Epithelial cell of proximal tubule (primary cell): ENCODE data around the gene OR10A4. TPM values are rescaled to one million over a fixed set of nuclear protein-coding genes. Genes with fewer than 3 reads are reported as not detected.
"Not testable (repeated sequence)": the region's sequence is repeated elsewhere in the genome, so short reads cannot be mapped to it uniquely, and the experiment has no call there.

Source experiments
- DNase-seq: peaks from one replicate; pipeline ENCODE4 v3.0.0-alpha.2; 2011; ENCODE audit warnings: low read depth
- H3K4me3 ChIP-seq: 2 replicates; pipeline ENCODE4 v1.5.1; 2011; ENCODE audit warnings: low read depth, mild to moderate bottlenecking, low read length
- CTCF ChIP-seq: conservative IDR thresholded peaks from 2 replicates; pipeline ENCODE4 v1.5.1; 2012; ENCODE audit warnings: low read depth, mild to moderate bottlenecking, low read length
- total RNA-seq: library from RNA; depleted of rRNA; stranded (reverse); fragments of >200 nt; gene quantifications from 2 replicates; pipeline ENCODE4 v1.2.3, GENCODE V29; 2015

OR10A4 gene
- total RNA-seq, 1 donor from 2014 or later, result not detected

GRCh38 chr11:6892400-6892799 is 16.0 kb downstream of the OR10A4 start, which contains the start of gene OR2D2:
Gene OR2D2, minus strand, starts transcription at chr11:6892500. Its CDS starts 0 bp downstream, at chr11:6892500.
- no peak within 1 kb of the TSS for H3K4me3 ChIP-seq
- TF ChIP-seq CTCF, result no peak
- DNase-seq, result no peak

- no peak for TF ChIP-seq CTCF
- H3K4me3 ChIP-seq, result no peak overlapping the region
- DNase-seq, result no peak
These were observed 17.7 kb downstream of the OR10A4 start for GRCh38 chr11:6894097-6894496.

GRCh38 chr11:6895010-6895409 is 18.6 kb downstream of the OR10A4 start:
- DNase-seq, result no peak
- no peak overlapping the region for H3K4me3 ChIP-seq

GRCh38 chr11:6898911-6899310 is 22.5 kb downstream of the OR10A4 start:
- no peak overlapping the region for H3K4me3 ChIP-seq
- TF ChIP-seq CTCF, result no peak
- no peak for DNase-seq

More at GRCh38 chr11:6895010-6895409, 18.6 kb downstream of the OR10A4 start:
- no peak for TF ChIP-seq CTCF

GRCh38 chr11:6900327-6900999 is 24.0 kb downstream of the OR10A4 start:
- TF ChIP-seq CTCF, result no peak
- DNase-seq, result no peak
- H3K4me3 ChIP-seq, result no peak overlapping the region

GRCh38 chr11:6904804-6905203 is 28.4 kb downstream of the OR10A4 start:
- not testable (repeated sequence) for H3K4me3 ChIP-seq, DNase-seq

- no peak for TF ChIP-seq CTCF
- DNase-seq, result no peak
- no peak overlapping the region for H3K4me3 ChIP-seq
These were observed 35.0 kb downstream of the OR10A4 start for GRCh38 chr11:6911378-6911777.
